Osteocyte (in vitro differentiated cells): Measurements from ENCODE around the gene LDB2. TPM values are rescaled to one million over a fixed set of nuclear protein-coding genes. Genes with fewer than 3 reads are reported as not detected.

Experiments used
- DNase-seq: peaks from one replicate; pipeline ENCODE4 v3.0.0; 2021; ENCODE audit warnings: mixed read lengths; ENCODE audit not compliant: unreplicated experiment; ENCODE audit errors: extremely low spot score
- H3K27ac Mint-ChIP-seq: one replicate; pipeline ENCODE4 v1.8.0; 2021; ENCODE audit warnings: mild to moderate bottlenecking, mixed read lengths; ENCODE audit not compliant: unreplicated experiment
- H3K27me3 Mint-ChIP-seq: one replicate; pipeline ENCODE4 v1.8.0; 2021; ENCODE audit warnings: mixed read lengths; ENCODE audit not compliant: unreplicated experiment
- H3K36me3 Mint-ChIP-seq: one replicate; pipeline ENCODE4 v1.8.0; 2021; ENCODE audit warnings: mixed read lengths; ENCODE audit not compliant: unreplicated experiment
- H3K4me1 Mint-ChIP-seq: one replicate; pipeline ENCODE4 v1.8.0; 2021; ENCODE audit warnings: mixed read lengths; ENCODE audit not compliant: unreplicated experiment
- H3K4me3 Mint-ChIP-seq: one replicate; pipeline ENCODE4 v1.8.0; 2021; ENCODE audit warnings: mild to moderate bottlenecking, moderate library complexity, mixed read lengths; ENCODE audit not compliant: unreplicated experiment
- H3K9me3 Mint-ChIP-seq: one replicate; pipeline ENCODE4 v1.8.0; 2021; ENCODE audit warnings: mixed read lengths; ENCODE audit not compliant: unreplicated experiment
- CTCF ChIP-seq: fragments of 200-600 bp; sonication (generic); IDR thresholded peaks from 2 replicates; pipeline ENCODE4 v1.5.0; 2021; ENCODE audit warnings: antibody characterized with exemption, mild to moderate bottlenecking, moderate library complexity
- total RNA-seq: library from RNA; stranded (reverse); gene quantifications from 2 replicates; pipeline ENCODE4 v1.2.1, GENCODE V29; 2021

Gene LDB2
- total RNA-seq, 1 donor from 2014 or later = 8.7 TPM

GRCh38 chr4:16706251-16706650 is 192.2 kb downstream of the LDB2 start:
- Mint-ChIP-seq H3K27ac (no peak overlapping the region), H3K4me3 (no peak overlapping the region), H3K9me3 (no peaks in the 10 kb centered on the region), H3K36me3 (no peaks in the 10 kb centered on the region), H3K4me1 (peaks cover 17% of the 10 kb centered on the region), H3K27me3 (no peaks in the 10 kb centered on the region)
- DNase-seq = no peak
- TF ChIP-seq CTCF = no peak

- no peaks in the 10 kb centered on the region for H3K36me3 Mint-ChIP-seq
- no peak overlapping the region for H3K27ac Mint-ChIP-seq
- DNase-seq = no peak
Observed at GRCh38 chr4:16705341-16705740, 193.1 kb downstream of the LDB2 start.

GRCh38 chr4:16704489-16704888 is 194.0 kb downstream of the LDB2 start:
- Mint-ChIP-seq H3K4me3 (no peak overlapping the region), H3K27me3 (no peaks in the 10 kb centered on the region), H3K9me3 (no peaks in the 10 kb centered on the region), H3K27ac (no peak overlapping the region), H3K36me3 (no peaks in the 10 kb centered on the region), H3K4me1 (peaks cover 17% of the 10 kb centered on the region)
- no peak for TF ChIP-seq CTCF
- no peak for DNase-seq

More at GRCh38 chr4:16705341-16705740, 193.1 kb downstream of the LDB2 start:
- TF ChIP-seq CTCF = no peak
- no peaks in the 10 kb centered on the region for H3K27me3 Mint-ChIP-seq
- H3K4me1 Mint-ChIP-seq = peaks cover 17% of the 10 kb centered on the region
- no peaks in the 10 kb centered on the region for H3K9me3 Mint-ChIP-seq
- no peak overlapping the region for H3K4me3 Mint-ChIP-seq

GRCh38 chr4:16695896-16696295 is 202.5 kb downstream of the LDB2 start:
- peaks cover 3% of the 10 kb centered on the region for H3K9me3 Mint-ChIP-seq
- no peak overlapping the region for H3K4me3 Mint-ChIP-seq
- DNase-seq = no peak
- H3K27me3 Mint-ChIP-seq = no peaks in the 10 kb centered on the region
- H3K27ac Mint-ChIP-seq = no peak overlapping the region
- peaks cover 19% of the 10 kb centered on the region for H3K4me1 Mint-ChIP-seq
- TF ChIP-seq CTCF = no peak
- no peaks in the 10 kb centered on the region for H3K36me3 Mint-ChIP-seq

DNA sequence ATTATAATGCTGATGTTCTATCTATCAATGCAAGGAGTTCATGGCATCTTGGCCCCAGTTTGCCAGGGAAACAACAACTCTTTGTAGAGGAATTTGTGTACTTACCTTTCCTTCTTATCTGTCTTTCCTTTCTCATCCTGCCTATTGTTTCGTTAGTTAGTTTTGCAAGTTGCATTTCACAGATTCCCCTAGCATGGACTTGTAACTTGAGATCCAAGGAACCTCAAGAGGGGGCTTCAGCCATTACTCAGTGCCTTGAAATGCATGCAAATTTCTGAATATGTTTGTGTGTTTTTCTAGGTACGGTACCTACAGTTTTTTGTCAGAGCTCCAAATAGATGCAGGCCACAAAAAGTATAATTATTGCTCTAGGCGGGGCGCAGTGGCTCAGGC is 203.6 kb downstream of the LDB2 start:
- no peak for TF ChIP-seq CTCF
- no peak for DNase-seq
- Mint-ChIP-seq H3K9me3 (peaks cover 3% of the 10 kb centered on the region), H3K4me1 (peaks cover 19% of the 10 kb centered on the region), H3K27ac (no peak overlapping the region), H3K36me3 (no peaks in the 10 kb centered on the region), H3K4me3 (no peak overlapping the region), H3K27me3 (no peaks in the 10 kb centered on the region)
